IMR-90 (cell line): ENCODE measurements around the gene ZNF556. TPM values are rescaled to one million over a fixed set of nuclear protein-coding genes. Genes with fewer than 3 reads are reported as not detected.

Experiments
- ATAC-seq: fragments of 200-7000 bp; cut with Tn5 transposase; 2 replicates; pipeline ENCODE4 v1.9.1; 2020; ENCODE audit warnings: low read depth, mild to moderate bottlenecking, moderate library complexity
- BruUV-seq: library from RNA; stranded (reverse); fragments of 400-500 nt; replicated peaks from 2 replicates; lab custom pipeline; 2021; lab: Mats Ljungman, UMichigan
- CTCF ChIA-PET: fragments of 300-600 bp; formaldehyde crosslinking; extraction: SDS; loops from one replicate; lab custom pipeline; 2021; ENCODE audit warnings: antibody characterized with exemption; lab: Yijun Ruan, JAX
- POLR2A ChIA-PET: fragments of 300-600 bp; sonication (Branson Sonifier 250); formaldehyde crosslinking; loops from one replicate; lab custom pipeline; 2022; ENCODE audit warnings: antibody characterized with exemption; ENCODE audit not compliant: unreplicated experiment; lab: Charles Lee
- DNase-seq: peaks from one replicate; pipeline ENCODE4 v3.0.0; 2013
- H2AFZ ChIP-seq: replicated peaks from 2 replicates; pipeline ENCODE3; 2013; ENCODE audit warnings: low read length, mild to moderate bottlenecking; ENCODE audit not compliant: poor library complexity
- H2AK5ac ChIP-seq: 2 replicates; pipeline ENCODE4 v1.6.1; 2013; ENCODE audit warnings: low read depth, low read length, inconsistent platforms
- H2AK9ac ChIP-seq: replicated peaks from 2 replicates; pipeline ENCODE3; 2013; ENCODE audit warnings: mild to moderate bottlenecking, low read depth, low read length, moderate library complexity; ENCODE audit not compliant: poor library complexity
- H2BK120ac ChIP-seq: 2 replicates; pipeline ENCODE4 v1.6.1; 2013; ENCODE audit warnings: low read depth, low read length, inconsistent platforms
- H2BK15ac ChIP-seq: 3 replicates; pipeline ENCODE4 v1.6.1; 2013; ENCODE audit warnings: low read depth, low read length, inconsistent platforms
- H2BK20ac ChIP-seq: 2 replicates; pipeline ENCODE4 v1.6.1; 2013; ENCODE audit warnings: low read depth, mild to moderate bottlenecking, inconsistent platforms, low read length, moderate library complexity
- H2BK5ac ChIP-seq: 2 replicates; pipeline ENCODE4 v1.6.1; 2013; ENCODE audit warnings: mild to moderate bottlenecking, low read depth, low read length, inconsistent platforms; ENCODE audit not compliant: poor library complexity, severe bottlenecking
- H3K14ac ChIP-seq: replicated peaks from 2 replicates; pipeline ENCODE4 v1.6.1; 2013; ENCODE audit warnings: low read depth, low read length, inconsistent platforms
- H3K18ac ChIP-seq: 2 replicates; pipeline ENCODE4 v1.6.1; 2013; ENCODE audit warnings: low read depth, low read length, control low read depth
- H3K23ac ChIP-seq: 2 replicates; pipeline ENCODE4 v1.6.1; 2013; ENCODE audit warnings: low read depth, low read length, inconsistent platforms
- H3K27ac ChIP-seq: 2 replicates; pipeline ENCODE4 v1.5.1; 2013; ENCODE audit warnings: mild to moderate bottlenecking, control low read depth, low read length; ENCODE audit not compliant: insufficient read depth
- H3K27me3 ChIP-seq: 2 replicates; pipeline ENCODE4 v1.6.1; 2013; ENCODE audit warnings: low read length; ENCODE audit not compliant: control insufficient read depth, insufficient read depth
- H3K36me3 ChIP-seq: 2 replicates; pipeline ENCODE4 v1.6.1; 2013; ENCODE audit warnings: low read length, mixed read lengths; ENCODE audit not compliant: control insufficient read depth, insufficient read depth
- H3K4ac ChIP-seq: 2 replicates; pipeline ENCODE4 v1.6.1; 2013; ENCODE audit warnings: low read depth, low read length, inconsistent platforms
- H3K4me1 ChIP-seq: 2 replicates; pipeline ENCODE4 v1.6.1; 2013; ENCODE audit warnings: low read length, mixed read lengths; ENCODE audit not compliant: control insufficient read depth, insufficient read depth
- H3K4me2 ChIP-seq: 2 replicates; pipeline ENCODE4 v1.6.1; 2013; ENCODE audit warnings: low read depth, mild to moderate bottlenecking, control low read depth, low read length, moderate library complexity
- H3K4me3 ChIP-seq: 2 replicates; pipeline ENCODE4 v1.5.1; 2013; ENCODE audit warnings: low read depth, mild to moderate bottlenecking, control low read depth, low read length, moderate library complexity; ENCODE audit not compliant: insufficient read depth
- H3K56ac ChIP-seq: 2 replicates; pipeline ENCODE4 v1.6.1; 2013; ENCODE audit warnings: low read length, inconsistent platforms; ENCODE audit not compliant: insufficient read depth; ENCODE audit errors: extremely low read depth
- H3K79me1 ChIP-seq, 2 experiments: 2 replicates each; pipeline ENCODE4 v1.6.1; 2013; ENCODE audit warnings: low read length in 2 of 2, inconsistent platforms in 1 of 2, low read depth in 1 of 2
- H3K9ac ChIP-seq: 2 replicates; pipeline ENCODE4 v1.6.1; 2013; ENCODE audit warnings: low read depth, low read length, control low read depth
- H3K9me1 ChIP-seq: 2 replicates; pipeline ENCODE4 v1.6.1; 2013; ENCODE audit warnings: low read length, inconsistent platforms; ENCODE audit not compliant: insufficient read depth
- H3K9me3 ChIP-seq: 2 replicates; pipeline ENCODE4 v1.6.1; 2013; ENCODE audit warnings: low read length; ENCODE audit not compliant: control insufficient read depth, insufficient read depth
- H4K20me1 ChIP-seq: 2 replicates; pipeline ENCODE4 v1.6.1; 2013; ENCODE audit warnings: low read length, inconsistent platforms; ENCODE audit not compliant: insufficient read depth
- H4K5ac ChIP-seq: 2 replicates; pipeline ENCODE4 v1.6.1; 2013; ENCODE audit warnings: mild to moderate bottlenecking, low read depth, low read length, control low read depth
- H4K8ac ChIP-seq, 2 experiments: 2 replicates each; pipeline ENCODE4 v1.6.1; 2013; ENCODE audit warnings: low read depth in 2 of 2, low read length in 2 of 2, control low read depth in 1 of 2, inconsistent platforms in 1 of 2
- H4K91ac ChIP-seq: 2 replicates; pipeline ENCODE4 v1.6.1; 2013; ENCODE audit warnings: low read depth, low read length, inconsistent platforms; ENCODE audit not compliant: insufficient read depth
- BHLHE40 ChIP-seq: fragments of 150-350 bp; IDR thresholded peaks from 2 replicates; pipeline ENCODE4 v1.6.1; 2016; ENCODE audit warnings: mild to moderate bottlenecking, low read depth, low read length
- MAFK ChIP-seq: IDR thresholded peaks from 2 replicates; pipeline ENCODE4 v1.6.1; 2012; ENCODE audit warnings: low read depth, low read length, improper control_type of control experiment
- NFE2L2 ChIP-seq: fragments of 150-350 bp; IDR thresholded peaks from 2 replicates; pipeline ENCODE4 v1.6.1; 2016; ENCODE audit warnings: low read depth, mild to moderate bottlenecking, low read length
- POLR2A ChIP-seq: IDR thresholded peaks from 2 replicates; pipeline ENCODE4 v1.6.1; 2012; ENCODE audit warnings: mild to moderate bottlenecking, low read depth, low read length
- RCOR1 ChIP-seq: IDR thresholded peaks from 2 replicates; pipeline ENCODE4 v1.6.1; 2012; ENCODE audit warnings: mild to moderate bottlenecking, low read length, improper control_type of control experiment; ENCODE audit not compliant: insufficient replicate concordance
- WGBS, 2 experiments: methylation state at CpG; one replicate each; pipeline versions ENCODE4 v1.1.5 to v1.1.7; 2013; ENCODE audit warnings: missing lambda C conversion rate in 2 of 2; ENCODE audit not compliant: insufficient read length in 1 of 2; ENCODE audit errors: extremely low coverage in 2 of 2; 5-methylcytosine and 5-hydroxymethylcytosine counted together
- dilution Hi-C: fragments of 300-500 bp; cut with HindIII; formaldehyde crosslinking; loops from one replicate; pipeline ENCODE4 v1.14.3; 2018; ENCODE audit warnings: low sequenced_read_pairs; ENCODE audit not compliant: unreplicated experiment
- in situ Hi-C: fragments of 300-500 bp; cut with MboI; formaldehyde crosslinking; loops from 3 replicates; pipeline ENCODE4 v1.14.3; 2019; ENCODE audit warnings: low sequenced_read_pairs, inconsistent platforms, mixed read lengths
- intact Hi-C: fragments of 100-400 bp; cut with micrococcal nuclease; formaldehyde crosslinking; loops from 2 replicates; pipeline ENCODE4 v1.10.0; 2022
- polyA plus RNA-seq, 3 experiments: library from polyadenylated mRNA; depleted of rRNA; stranded (reverse); fragments of >200 nt; gene quantifications; 2 replicates each; pipeline ENCODE4 v1.2.3, GENCODE V29; 2012; ENCODE audit warnings: low replicate concordance in 1 of 3
- total RNA-seq: library from RNA; depleted of rRNA; stranded (reverse); fragments of >200 nt; gene quantifications from 2 replicates; pipeline ENCODE4 v1.2.3, GENCODE V29; 2012

Gene ZNF556
- total and polyA plus RNA-seq, 2 of the 4 experiments (the other 2 are of a cell fraction) = not detected

GRCh38 chr19:2854849-2855248 lies 12.3 kb upstream of the ZNF556 start:
- Histone ChIP-seq H2BK20ac (no peak overlapping the region), H3K79me1 (peaks cover 3 to 9% of the 10 kb centered on the region in 2 experiments; a peak in 1 of 4 replicates), H2BK15ac (no peak overlapping the region), H4K5ac (no peak overlapping the region), H3K56ac (no peak overlapping the region), H3K4me2 (no peak overlapping the region), H3K9ac (no peak overlapping the region), H2AK5ac (no peak overlapping the region), H4K91ac (no peak overlapping the region), H2BK5ac (no peak overlapping the region), H4K20me1 (no peaks in the 10 kb centered on the region), H3K18ac (no peak overlapping the region), H3K4me1 (no peaks in the 10 kb centered on the region), H3K23ac (no peak overlapping the region), H3K14ac (no peak overlapping the region), H2AK9ac (no peak overlapping the region), H4K8ac (no peak overlapping the region), H2AFZ (no peak overlapping the region), H3K27ac (no peak overlapping the region), H3K27me3 (no peaks in the 10 kb centered on the region), H2BK120ac (no peak overlapping the region), H3K4ac (no peak overlapping the region), H3K9me3 (peaks cover 96% of the 10 kb centered on the region), H3K36me3 (peaks cover 41% of the 10 kb centered on the region), H3K4me3 (no peak overlapping the region), H3K9me1 (no peaks in the 10 kb centered on the region)
- in situ Hi-C loops (no loop called here), dilution Hi-C loops (no loop called here), intact Hi-C loops (no loop called here)
- ChIA-PET CTCF (no interaction called here), POLR2A (no interaction called here)
- no peak for DNase-seq
- WGBS, 2 experiments = no CpG with 5 or more reads among the region's 3 CpGs
- no TSS peak for BruUV-seq
- no peak for ATAC-seq
- TF ChIP-seq RCOR1 = no peak
- TF ChIP-seq NFE2L2 = no peak
- TF ChIP-seq MAFK = no peak
- no peak for TF ChIP-seq BHLHE40
- TF ChIP-seq POLR2A = no peak
